Stimulated activated naive CD8-positive, alpha-beta T cell treated with anti-CD3 and anti-CD28 coated beads, Interleukin-15, Interleukin-2, amounts not matched to agents 100 ng/mL and 50 ng/mL, for 24 hours (primary cell): ENCODE measurements around the gene GFM2.
"Not testable (repeated sequence)": the region's sequence is repeated elsewhere in the genome, so short reads cannot be mapped to it uniquely, and the experiment has no call there.

Experiments used
- H3K27ac Mint-ChIP-seq: one replicate; pipeline ENCODE4 v1.8.0; 2021; ENCODE audit warnings: mild to moderate bottlenecking, mixed read lengths
- H3K27me3 Mint-ChIP-seq: one replicate; pipeline ENCODE4 v1.8.0; 2021; ENCODE audit warnings: mixed read lengths
- H3K36me3 Mint-ChIP-seq: one replicate; pipeline ENCODE4 v1.8.0; 2021; ENCODE audit warnings: low read depth, mixed read lengths
- H3K4me1 Mint-ChIP-seq: one replicate; pipeline ENCODE4 v1.8.0; 2021; ENCODE audit warnings: low read depth, mixed read lengths
- H3K4me3 Mint-ChIP-seq: one replicate; pipeline ENCODE4 v1.8.0; 2021; ENCODE audit warnings: mild to moderate bottlenecking, mixed read lengths
- H3K9me3 Mint-ChIP-seq: one replicate; pipeline ENCODE4 v1.8.0; 2021; ENCODE audit warnings: mixed read lengths

The GFM2 gene

DNA sequence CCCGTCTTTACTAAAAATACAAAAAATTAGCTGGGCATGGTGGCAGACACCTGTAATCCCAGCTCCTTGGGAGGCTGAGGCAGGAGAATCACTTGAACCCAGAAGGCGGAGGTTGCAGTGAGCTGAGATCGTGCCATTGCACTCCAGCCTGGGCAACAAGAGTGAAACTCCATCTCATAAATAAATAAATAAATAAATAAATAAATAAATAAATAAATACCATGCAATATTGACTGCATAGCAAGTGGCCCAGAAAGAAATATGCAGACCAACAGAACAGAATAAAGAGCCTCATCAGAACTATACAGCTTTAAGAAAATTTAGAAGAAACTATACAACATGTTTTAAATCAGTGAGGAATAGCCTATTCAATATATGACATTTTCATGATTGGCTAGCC is 88.8 kb downstream of the GFM2 start:
- not testable (repeated sequence) for H3K27ac Mint-ChIP-seq, H3K9me3 Mint-ChIP-seq, H3K4me3 Mint-ChIP-seq, H3K36me3 Mint-ChIP-seq, H3K27me3 Mint-ChIP-seq, H3K4me1 Mint-ChIP-seq

DNA sequence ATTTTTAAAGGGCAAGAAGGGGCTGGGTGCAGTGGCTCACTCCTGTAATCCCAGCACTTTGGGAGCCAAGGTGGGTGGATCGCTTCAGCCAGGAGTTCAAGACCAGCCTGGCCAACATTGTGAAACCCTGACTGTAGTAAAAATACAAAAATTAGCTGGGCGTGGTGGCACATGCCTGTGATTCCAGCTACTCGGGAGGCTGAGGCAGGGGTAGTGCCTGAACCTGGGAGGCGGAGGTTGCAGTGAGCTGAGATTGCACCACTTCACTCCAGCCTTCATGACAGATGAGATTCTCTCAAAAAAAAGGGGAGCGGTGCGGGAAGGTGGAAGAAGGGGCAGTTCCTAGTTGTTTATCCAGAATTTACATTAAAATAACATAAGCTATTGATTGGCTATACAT is 90.5 kb downstream of the GFM2 start:
- H3K27ac Mint-ChIP-seq, H3K4me3 Mint-ChIP-seq, H3K36me3 Mint-ChIP-seq, H3K9me3 Mint-ChIP-seq, H3K4me1 Mint-ChIP-seq: not testable (repeated sequence)
- peaks cover 16% of the 10 kb centered on the region for H3K27me3 Mint-ChIP-seq

DNA sequence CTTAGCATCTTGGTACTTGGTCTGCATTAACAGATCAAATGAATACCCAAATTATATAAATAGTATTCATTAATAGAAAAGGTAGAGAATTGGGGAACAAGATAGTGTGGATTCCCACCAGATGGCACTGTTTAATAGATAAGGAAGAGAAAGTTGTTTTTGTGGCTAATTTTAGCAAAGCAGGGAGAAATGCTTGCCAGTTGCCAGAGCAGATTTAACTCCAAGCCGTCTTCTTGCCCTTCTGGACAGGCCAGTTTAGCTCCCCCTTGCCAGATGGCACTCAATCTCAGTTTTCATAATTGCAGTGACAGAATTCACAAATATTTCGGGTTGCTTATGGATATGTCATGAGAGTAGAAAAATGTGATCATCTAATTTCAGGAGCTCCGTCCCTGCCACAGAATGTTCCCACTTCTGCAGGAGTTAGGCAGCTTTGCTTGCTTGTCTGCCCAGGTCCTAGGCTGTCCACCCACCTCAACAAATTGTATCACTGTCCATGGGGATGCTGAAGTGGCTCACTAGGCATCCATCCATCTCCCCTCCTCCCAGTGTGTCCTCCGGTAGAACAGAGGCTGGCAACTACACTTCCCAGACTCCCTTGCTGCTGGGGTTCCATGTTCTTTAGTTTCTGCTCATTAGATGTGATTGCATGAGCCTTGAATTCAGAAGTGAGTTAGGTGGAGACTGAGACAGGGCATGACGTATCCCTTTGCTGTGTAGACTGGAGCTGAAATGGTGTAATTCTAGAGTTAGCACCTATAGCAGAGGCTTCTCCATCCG is 93.7 kb downstream of the GFM2 start:
- H3K4me3 Mint-ChIP-seq: no peak overlapping the region
- H3K36me3 Mint-ChIP-seq: no peaks in the 10 kb centered on the region
- H3K4me1 Mint-ChIP-seq: no peaks in the 10 kb centered on the region
- no peak overlapping the region for H3K27ac Mint-ChIP-seq
- peaks cover 17% of the 10 kb centered on the region for H3K27me3 Mint-ChIP-seq
- H3K9me3 Mint-ChIP-seq: no peaks in the 10 kb centered on the region

DNA sequence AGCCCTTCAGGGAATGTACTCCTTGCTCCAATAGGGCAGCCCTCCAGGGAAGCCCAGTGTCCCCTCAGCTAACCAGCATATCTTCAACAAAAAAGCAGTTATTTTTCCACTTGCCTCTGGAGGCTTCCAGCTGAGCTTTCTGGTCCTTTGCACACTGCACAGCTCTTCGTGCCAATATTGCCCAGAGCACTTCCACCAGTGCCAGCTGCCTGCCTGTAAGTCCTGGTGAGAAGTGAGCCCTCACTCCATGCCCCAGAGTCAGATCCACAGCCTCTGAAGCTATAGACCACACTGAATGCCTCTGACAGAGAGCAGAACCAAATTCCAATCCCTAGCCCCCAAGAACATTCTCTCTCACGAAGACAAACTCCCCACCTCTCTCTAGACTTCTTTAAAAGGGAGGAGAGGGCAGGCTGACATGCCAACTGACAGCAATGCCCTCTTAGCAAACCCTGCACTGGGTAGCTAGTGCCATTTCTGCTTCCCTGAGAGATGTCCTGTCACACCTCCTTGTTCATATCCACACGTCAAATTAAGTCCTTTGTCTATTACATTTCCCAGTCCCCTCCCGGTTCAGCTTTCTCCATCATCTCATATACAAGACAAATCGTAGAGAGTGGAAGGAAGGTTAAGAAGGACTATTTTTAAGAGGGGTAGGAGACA is 94.6 kb downstream of the GFM2 start:
- no peak overlapping the region for H3K27ac Mint-ChIP-seq
- no peaks in the 10 kb centered on the region for H3K4me1 Mint-ChIP-seq
- H3K9me3 Mint-ChIP-seq: no peaks in the 10 kb centered on the region
- H3K36me3 Mint-ChIP-seq: no peaks in the 10 kb centered on the region
- H3K27me3 Mint-ChIP-seq: peaks cover 17% of the 10 kb centered on the region
- no peak overlapping the region for H3K4me3 Mint-ChIP-seq
